Astrocyte of the spinal cord (primary cell): ENCODE measurements around the gene HIF1AN.

Experiments
- DNase-seq: peaks from one replicate; pipeline ENCODE4 v3.0.0; 2011; ENCODE audit warnings: low read depth, low spot score
- H3K4me3 ChIP-seq: 2 replicates; pipeline ENCODE4 v1.5.1; 2011; ENCODE audit warnings: low read depth, mild to moderate bottlenecking, low read length, moderate library complexity
- in situ Hi-C: cut with HindIII; loops from 2 replicates; pipeline ENCODE4 v1.10.0; 2017; ENCODE audit warnings: low sequenced_read_pairs
- TF ChIP-seq, protein P1 (sequence below): IDR thresholded peaks from 2 replicates; pipeline ENCODE4 v1.5.1; 2012; ENCODE audit warnings: low read depth, mild to moderate bottlenecking, low read length, inconsistent platforms

HIF1AN gene

DNA sequence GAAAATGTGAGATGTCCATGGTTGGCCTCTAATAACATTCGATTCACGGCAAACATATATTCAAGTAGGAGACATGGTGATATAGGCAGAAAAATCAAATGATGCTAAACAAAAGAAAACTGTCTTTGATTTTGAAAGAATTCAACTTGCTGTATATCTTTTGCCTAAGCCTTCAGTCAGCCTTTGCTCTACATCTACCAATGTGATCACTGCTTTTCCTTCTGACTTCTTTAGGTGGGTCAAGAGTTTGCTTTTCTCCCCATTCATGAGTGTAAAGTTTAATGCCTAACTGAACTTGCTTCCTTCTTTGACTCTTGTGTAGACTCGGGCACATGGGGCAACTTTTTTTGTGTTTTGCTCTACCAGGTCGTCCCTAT lies 417 bp upstream of the HIF1AN start:
- in situ Hi-C loops: loop anchor here (25.0 kb wide), 1 partner anchor 198 kb away; the partner anchor contains the start of genes PKD2L1 and SCD
- TF ChIP-seq, protein P1, sequence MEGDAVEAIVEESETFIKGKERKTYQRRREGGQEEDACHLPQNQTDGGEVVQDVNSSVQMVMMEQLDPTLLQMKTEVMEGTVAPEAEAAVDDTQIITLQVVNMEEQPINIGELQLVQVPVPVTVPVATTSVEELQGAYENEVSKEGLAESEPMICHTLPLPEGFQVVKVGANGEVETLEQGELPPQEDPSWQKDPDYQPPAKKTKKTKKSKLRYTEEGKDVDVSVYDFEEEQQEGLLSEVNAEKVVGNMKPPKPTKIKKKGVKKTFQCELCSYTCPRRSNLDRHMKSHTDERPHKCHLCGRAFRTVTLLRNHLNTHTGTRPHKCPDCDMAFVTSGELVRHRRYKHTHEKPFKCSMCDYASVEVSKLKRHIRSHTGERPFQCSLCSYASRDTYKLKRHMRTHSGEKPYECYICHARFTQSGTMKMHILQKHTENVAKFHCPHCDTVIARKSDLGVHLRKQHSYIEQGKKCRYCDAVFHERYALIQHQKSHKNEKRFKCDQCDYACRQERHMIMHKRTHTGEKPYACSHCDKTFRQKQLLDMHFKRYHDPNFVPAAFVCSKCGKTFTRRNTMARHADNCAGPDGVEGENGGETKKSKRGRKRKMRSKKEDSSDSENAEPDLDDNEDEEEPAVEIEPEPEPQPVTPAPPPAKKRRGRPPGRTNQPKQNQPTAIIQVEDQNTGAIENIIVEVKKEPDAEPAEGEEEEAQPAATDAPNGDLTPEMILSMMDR: no peak
- H3K4me3 ChIP-seq: peak overlapping the region; percentile 91
- no peak for DNase-seq

DNA sequence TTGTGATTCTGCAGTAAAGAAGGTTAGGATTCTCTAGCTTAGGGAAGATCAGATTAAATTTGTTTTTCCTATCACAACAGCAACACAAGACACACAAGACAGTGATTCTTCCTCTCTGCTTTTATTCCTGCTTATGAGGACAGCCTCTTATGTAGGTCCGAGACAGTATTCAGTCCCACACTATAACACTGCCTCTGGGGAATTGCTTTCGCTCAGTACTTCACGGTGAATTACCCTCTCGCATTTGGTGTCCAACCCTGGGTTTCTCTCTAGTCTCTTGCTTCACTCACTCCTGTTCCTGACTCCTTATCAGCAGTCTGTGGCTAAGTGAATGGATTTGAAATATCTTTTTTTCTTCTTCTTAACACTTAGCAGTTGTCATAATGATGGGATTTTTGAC lies 1.7 kb downstream of the HIF1AN start:
- TF ChIP-seq, protein P1: no peak
- DNase-seq: no peak
- in situ Hi-C loops: loop anchor here (25.0 kb wide), 1 partner anchor 200 kb away; the partner anchor contains the start of genes PKD2L1 and SCD
- H3K4me3 ChIP-seq: no peak overlapping the region

DNA sequence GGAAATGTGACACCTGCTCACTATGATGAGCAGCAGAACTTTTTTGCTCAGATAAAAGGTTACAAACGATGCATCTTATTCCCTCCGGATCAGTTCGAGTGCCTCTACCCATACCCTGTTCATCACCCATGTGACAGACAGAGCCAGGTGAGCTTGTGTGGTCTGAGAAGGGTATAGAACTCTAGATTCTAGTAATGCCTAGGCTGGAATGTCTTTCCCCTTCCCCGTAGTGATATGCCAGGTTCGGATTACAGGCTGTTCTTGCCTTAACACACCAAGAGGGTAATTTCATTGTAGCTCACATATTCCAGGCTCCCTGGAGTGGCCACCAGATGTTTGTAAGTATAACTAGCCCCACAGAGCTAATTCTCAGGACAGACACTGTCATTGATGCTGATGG lies 9.2 kb downstream of the HIF1AN start:
- TF ChIP-seq, protein P1: no peak
- in situ Hi-C loops: loop anchor here (25.0 kb wide), 1 partner anchor 208 kb away; the partner anchor contains the start of genes PKD2L1 and SCD

DNA sequence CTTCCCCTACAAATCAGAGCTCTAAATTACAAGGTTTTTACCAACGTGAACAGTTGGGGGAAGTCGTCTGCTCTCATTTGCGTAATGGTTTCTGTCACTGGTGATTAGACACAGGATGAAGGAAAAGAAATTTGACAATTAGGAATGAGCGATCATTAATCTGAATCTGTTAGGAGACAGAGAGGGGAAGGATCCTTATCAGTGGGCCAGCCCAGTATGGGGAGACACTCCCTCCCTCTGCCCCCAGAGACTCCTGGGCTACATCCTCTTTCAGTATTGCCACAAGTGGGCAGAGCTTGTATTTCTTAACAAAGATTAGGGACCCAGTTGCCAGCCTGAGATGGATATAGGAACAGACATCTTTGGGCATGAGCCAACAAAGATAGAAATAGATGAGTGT lies 15.5 kb downstream of the HIF1AN start:
- TF ChIP-seq, protein P1: no peak
- H3K4me3 ChIP-seq: no peak overlapping the region
- in situ Hi-C loops: no loop called here
- DNase-seq: no peak

More for the DNA sequence above, 9.2 kb downstream of the HIF1AN start:
- no peak overlapping the region for H3K4me3 ChIP-seq
- DNase-seq: no peak

DNA sequence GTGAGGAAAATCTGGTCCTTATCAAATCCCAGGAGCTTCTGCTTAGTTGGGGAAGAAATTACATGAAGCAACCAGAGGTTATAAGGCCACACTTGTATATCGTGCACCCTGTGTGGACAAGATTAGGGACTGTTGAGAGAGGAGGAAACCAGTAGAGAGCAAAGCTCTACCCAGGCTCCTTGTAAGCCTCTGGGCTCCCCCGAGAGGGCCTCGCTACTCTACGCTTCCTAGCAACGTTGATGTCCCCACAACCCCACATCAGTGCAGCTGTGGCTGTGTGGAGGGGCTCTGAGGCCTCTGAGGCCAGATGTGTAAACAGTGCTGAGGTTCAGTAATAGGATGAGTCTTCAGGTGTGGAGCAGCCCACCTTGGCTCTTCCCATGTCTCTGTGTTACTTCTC lies 16.0 kb downstream of the HIF1AN start:
- TF ChIP-seq, protein P1: no peak
- no peak for DNase-seq
- in situ Hi-C loops: no loop called here
- no peak overlapping the region for H3K4me3 ChIP-seq

DNA sequence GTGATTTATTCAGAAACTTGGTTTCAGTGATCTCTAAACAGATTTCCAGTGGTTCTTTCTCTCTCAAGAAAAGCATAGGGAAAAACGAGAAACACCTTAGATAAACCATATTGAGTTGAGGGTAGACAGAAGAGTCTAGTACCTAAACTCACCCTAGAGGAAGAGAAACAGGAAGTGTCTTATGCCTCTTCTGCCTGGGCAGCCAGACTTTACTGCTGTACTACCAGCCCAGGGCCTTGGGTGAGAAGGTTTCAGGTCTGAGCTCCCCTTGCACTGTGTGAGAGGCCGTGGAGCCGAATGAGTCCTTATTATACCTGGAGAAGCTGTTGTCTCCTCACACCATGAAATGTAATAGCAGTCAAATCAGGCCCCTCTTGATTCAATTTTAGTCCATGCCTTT lies 18.2 kb downstream of the HIF1AN start:
- in situ Hi-C loops: no loop called here
- TF ChIP-seq, protein P1: no peak
- H3K4me3 ChIP-seq: no peak overlapping the region
- DNase-seq: no peak

DNA sequence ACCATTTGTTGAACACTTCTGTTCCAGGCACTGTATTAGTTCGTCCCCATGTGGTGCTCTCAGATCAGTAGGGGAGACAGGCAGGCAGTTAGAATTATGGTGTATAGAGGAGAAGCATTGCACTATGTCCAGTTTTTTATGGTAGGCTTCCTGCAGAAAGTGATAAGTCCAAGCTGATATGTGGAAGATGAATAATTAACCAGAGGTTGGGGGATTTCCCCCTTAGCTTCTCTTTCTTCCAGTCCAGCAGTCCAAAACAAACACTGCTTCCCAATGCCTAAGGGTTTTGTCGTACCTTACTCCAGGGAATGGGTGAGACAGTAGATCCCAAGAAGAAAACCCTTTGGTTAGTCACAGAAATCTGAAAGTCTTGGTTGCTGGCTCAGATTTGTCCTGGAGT lies 19.2 kb downstream of the HIF1AN start:
- in situ Hi-C loops: no loop called here
- no peak overlapping the region for H3K4me3 ChIP-seq
- TF ChIP-seq, protein P1: no peak
- no peak for DNase-seq
